ENCODE data around the gene ENOX1.

ENOX1 gene

GRCh38 chr13:43608400-43609137 is 178.2 kb downstream of the ENOX1 start:
- H3K4me3 ChIP-seq (ENCODE audit: low read depth, low read length) = no peak overlapping the region
- DNase-seq (ENCODE audit: low read depth) = no peak
- TF ChIP-seq CTCF (IDR thresholded peaks at IDR 0.05; ENCODE audit: insufficient read depth, low read depth, low read length, missing control alignments) = no peak

GRCh38 chr13:43597599-43597945 is 189.2 kb downstream of the ENOX1 start:
- DNase-seq (ENCODE audit: low read depth) = no peak
- H3K4me3 ChIP-seq (ENCODE audit: low read depth, low read length) = no peak overlapping the region
- no peak for TF ChIP-seq CTCF (IDR thresholded peaks at IDR 0.05; ENCODE audit: insufficient read depth, low read depth, low read length, missing control alignments)

GRCh38 chr13:43596924-43597598 is 189.7 kb downstream of the ENOX1 start:
- no peak for DNase-seq (ENCODE audit: low read depth)
- TF ChIP-seq CTCF (IDR thresholded peaks at IDR 0.05; ENCODE audit: insufficient read depth, low read depth, low read length, missing control alignments) = no peak
- no peak overlapping the region for H3K4me3 ChIP-seq (ENCODE audit: low read depth, low read length)

GRCh38 chr13:43596006-43596405 is 190.8 kb downstream of the ENOX1 start:
- TF ChIP-seq CTCF (IDR thresholded peaks at IDR 0.05; ENCODE audit: insufficient read depth, low read depth, low read length, missing control alignments) = no peak
- DNase-seq (ENCODE audit: low read depth) = no peak
- no peak overlapping the region for H3K4me3 ChIP-seq (ENCODE audit: low read depth, low read length)

- no peak for DNase-seq (ENCODE audit: low read depth)
- no peak overlapping the region for H3K4me3 ChIP-seq (ENCODE audit: low read depth, low read length)
Measured at GRCh38 chr13:43587376-43587775, 199.4 kb downstream of the ENOX1 start.

GRCh38 chr13:43584751-43585150 is 202.0 kb downstream of the ENOX1 start:
- no peak overlapping the region for H3K4me3 ChIP-seq (ENCODE audit: low read depth, low read length)
- no peak for DNase-seq (ENCODE audit: low read depth)
- TF ChIP-seq CTCF (IDR thresholded peaks at IDR 0.05; ENCODE audit: insufficient read depth, low read depth, low read length, missing control alignments) = no peak

More at GRCh38 chr13:43587376-43587775, 199.4 kb downstream of the ENOX1 start:
- no peak for TF ChIP-seq CTCF (IDR thresholded peaks at IDR 0.05; ENCODE audit: insufficient read depth, low read depth, low read length, missing control alignments)
